ENCODE measurements around the gene PNPLA1.

DNA sequence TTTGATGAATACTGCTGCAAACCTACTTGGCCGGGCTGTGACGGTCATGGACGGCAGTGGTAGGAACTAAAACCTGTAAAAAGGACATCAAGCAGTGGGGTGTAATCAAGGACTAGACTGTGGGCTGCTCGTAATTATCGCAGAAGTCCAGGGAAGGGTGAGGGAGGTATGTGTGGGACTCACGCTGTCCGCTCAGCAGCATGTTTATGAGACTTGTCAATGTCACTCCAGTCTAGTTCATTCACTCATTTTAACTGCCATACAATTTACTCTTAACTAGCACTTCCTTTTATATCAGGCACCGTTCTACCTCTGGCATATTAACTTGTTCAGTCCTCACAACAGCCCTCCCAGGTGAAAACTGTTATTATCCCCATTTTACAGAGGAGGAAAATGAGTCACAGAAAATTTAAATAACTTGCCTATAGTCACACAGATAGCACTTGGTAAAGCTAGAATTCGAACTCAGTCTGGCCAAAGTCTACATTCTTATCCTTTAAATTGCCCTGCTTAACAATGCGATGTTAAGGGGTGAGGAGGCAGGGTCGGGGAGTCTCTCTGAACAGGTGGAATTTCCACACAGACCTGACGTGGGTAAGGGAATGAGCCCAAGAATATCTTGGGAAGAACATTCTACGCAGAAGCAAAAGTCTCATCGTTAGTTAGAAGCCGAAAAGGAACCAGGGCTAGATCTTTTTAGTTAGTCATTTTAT, 4.1 kb downstream of the PNPLA1 start:
- TF ChIP-seq POLR2A (IDR thresholded peaks at IDR 0.05; ENCODE audit: low read depth, low read length) (no peak), TAF1 (IDR thresholded peaks at IDR 0.05; ENCODE audit: low read depth, low read length) (no peak), POLR2AphosphoS5 (IDR thresholded peaks at IDR 0.05; ENCODE audit: low read depth, low read length) (no peak), POU2F2 (IDR thresholded peaks at IDR 0.05; ENCODE audit: low read depth, low read length) (no peak)

Data from GM12891 (cell line).